ENCODE data around the gene SEL1L2. TPM values are rescaled to one million over a fixed set of nuclear protein-coding genes. Genes with fewer than 3 reads are reported as not detected.

Gene SEL1L2
- total and polyA plus RNA-seq, 9 donors = 0.73 to 9.3 (median 3.8) TPM; not detected in 3

DNA sequence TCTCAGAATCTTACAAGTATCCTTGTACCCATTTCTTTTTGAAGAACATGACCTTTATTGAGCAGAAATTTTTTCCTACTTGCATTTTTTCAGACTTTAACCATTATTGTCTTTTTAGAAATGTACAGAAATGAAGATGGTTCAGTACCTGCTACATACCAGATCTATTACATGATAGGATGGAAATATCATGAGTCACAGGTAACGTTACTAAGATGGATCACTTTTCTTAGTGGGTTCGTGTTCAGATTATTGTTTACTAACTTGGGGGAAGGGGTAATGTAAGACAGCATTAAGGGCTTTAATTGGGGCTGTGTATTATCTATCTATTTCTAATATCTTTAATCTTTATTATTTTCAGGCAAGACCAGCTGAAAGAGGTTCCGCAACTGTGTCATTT is 173.7 kb downstream of the SEL1L2 start:
- Histone ChIP-seq H3K4me1 (ENCODE audit: insufficient read depth) (peaks cover 4% of the 10 kb centered on the region), H3K4me3 (no peak overlapping the region), H3K36me3 (no peaks in the 10 kb centered on the region), H3K27me3 (no peaks in the 10 kb centered on the region), H3K27ac (no peak overlapping the region), H3K9me3 (no peaks in the 10 kb centered on the region)
- TF ChIP-seq POLR2A (IDR thresholded peaks at IDR 0.05) (no peak), EP300 (IDR thresholded peaks at IDR 0.05) (no peak)
- TF ChIP-seq, protein P1, sequence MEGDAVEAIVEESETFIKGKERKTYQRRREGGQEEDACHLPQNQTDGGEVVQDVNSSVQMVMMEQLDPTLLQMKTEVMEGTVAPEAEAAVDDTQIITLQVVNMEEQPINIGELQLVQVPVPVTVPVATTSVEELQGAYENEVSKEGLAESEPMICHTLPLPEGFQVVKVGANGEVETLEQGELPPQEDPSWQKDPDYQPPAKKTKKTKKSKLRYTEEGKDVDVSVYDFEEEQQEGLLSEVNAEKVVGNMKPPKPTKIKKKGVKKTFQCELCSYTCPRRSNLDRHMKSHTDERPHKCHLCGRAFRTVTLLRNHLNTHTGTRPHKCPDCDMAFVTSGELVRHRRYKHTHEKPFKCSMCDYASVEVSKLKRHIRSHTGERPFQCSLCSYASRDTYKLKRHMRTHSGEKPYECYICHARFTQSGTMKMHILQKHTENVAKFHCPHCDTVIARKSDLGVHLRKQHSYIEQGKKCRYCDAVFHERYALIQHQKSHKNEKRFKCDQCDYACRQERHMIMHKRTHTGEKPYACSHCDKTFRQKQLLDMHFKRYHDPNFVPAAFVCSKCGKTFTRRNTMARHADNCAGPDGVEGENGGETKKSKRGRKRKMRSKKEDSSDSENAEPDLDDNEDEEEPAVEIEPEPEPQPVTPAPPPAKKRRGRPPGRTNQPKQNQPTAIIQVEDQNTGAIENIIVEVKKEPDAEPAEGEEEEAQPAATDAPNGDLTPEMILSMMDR (IDR thresholded peaks at IDR 0.05) = no peak
- 80 to 90% (median 82%) methylated on average over 3 of the region's 3 CpGs for WGBS, 3 donors
- intact Hi-C loops (cut with DNase I) = no loop called here
- no peak for DNase-seq

DNA sequence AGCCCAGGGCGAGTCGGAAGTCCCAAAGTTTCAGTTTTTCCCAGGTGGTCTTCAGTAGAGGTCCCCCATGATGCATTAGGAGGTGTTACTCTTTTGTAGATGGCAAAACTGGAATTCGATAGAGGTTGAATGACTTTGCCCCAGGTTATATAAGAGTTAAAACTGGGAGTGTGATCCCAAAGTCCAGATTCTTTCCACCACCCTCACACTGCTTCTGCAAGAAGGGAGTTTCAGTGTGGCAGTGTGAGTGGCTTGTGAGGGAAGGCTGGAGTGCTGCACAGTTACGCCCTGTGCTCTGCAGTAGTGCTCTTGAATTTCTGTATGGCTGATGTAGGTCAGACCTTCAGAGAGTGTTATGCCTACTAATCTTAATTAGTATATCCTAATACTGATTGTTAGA is 175.7 kb downstream of the SEL1L2 start:
- TF ChIP-seq POLR2A (IDR thresholded peaks at IDR 0.05) = no peak
- TF ChIP-seq, protein P1 (IDR thresholded peaks at IDR 0.05) = no peak
- TF ChIP-seq EP300 (IDR thresholded peaks at IDR 0.05) = no peak
- no peak overlapping the region for H3K27ac ChIP-seq
- peaks cover 1% of the 10 kb centered on the region for H3K4me1 ChIP-seq (ENCODE audit: insufficient read depth)
- H3K4me3 ChIP-seq = no peak overlapping the region
- intact Hi-C loops (cut with DNase I) = no loop called here
- no peaks in the 10 kb centered on the region for H3K27me3 ChIP-seq
- no peaks in the 10 kb centered on the region for H3K36me3 ChIP-seq
- WGBS, 3 donors = 58 to 66% (median 60%) methylated on average over 4 of the region's 4 CpGs
- H3K9me3 ChIP-seq = no peaks in the 10 kb centered on the region
- no peak for DNase-seq

DNA sequence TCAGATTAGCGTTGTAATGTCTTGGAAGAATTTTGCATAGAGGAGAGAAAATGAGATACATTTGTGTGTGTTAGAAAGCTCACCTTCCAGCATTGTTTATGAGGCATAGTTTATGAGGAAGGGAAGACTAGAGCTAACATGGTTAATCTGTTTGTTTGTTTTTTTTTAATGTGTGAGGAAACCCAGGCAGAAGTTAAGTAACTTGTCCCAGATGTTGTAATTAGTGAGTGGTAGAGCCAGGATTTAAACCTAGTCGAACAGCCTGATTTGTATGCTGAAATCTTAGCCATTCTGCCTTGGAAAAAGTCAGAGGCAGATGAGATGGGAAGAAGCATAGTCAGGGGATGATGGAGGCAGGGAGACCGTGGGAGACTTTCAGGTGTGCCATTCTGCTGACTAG is 176.5 kb downstream of the SEL1L2 start:
- TF ChIP-seq POLR2A (IDR thresholded peaks at IDR 0.05) = no peak
- TF ChIP-seq, protein P1 (IDR thresholded peaks at IDR 0.05) = no peak
- TF ChIP-seq EP300 (IDR thresholded peaks at IDR 0.05) = no peak
- H3K4me3 ChIP-seq = no peak overlapping the region
- intact Hi-C loops (cut with DNase I) = no loop called here
- no peak for DNase-seq
- H3K27me3 ChIP-seq = no peaks in the 10 kb centered on the region
- no peaks in the 10 kb centered on the region for H3K36me3 ChIP-seq
- H3K9me3 ChIP-seq = no peaks in the 10 kb centered on the region
- peaks cover 1% of the 10 kb centered on the region for H3K4me1 ChIP-seq (ENCODE audit: insufficient read depth)
- 37 to 58% (median 42%) methylated on average over 3 of the region's 3 CpGs for WGBS, 3 donors
- no peak overlapping the region for H3K27ac ChIP-seq

DNA sequence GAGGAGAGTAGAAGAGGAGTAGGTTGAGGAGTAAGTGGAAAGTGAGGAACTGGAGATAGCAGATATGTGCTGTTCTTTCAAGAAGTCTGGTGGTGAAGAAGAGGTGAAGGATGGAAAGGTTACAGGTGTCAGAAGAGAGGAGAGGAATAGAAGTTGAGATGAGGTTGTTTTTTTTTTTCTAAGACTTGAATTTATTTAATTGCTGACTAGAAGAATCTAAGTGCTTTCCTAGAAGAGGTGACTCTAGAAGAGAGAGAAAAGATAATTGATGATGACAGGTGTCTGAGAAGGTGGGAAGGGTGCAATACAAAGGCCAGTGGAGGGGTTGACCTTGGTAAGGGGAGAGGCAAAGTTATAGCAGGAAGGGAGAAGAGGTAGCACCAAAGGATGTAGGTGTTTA is 180.0 kb downstream of the SEL1L2 start:
- no peak for DNase-seq
- H3K36me3 ChIP-seq = no peaks in the 10 kb centered on the region
- H3K27ac ChIP-seq = no peak overlapping the region
- intact Hi-C loops (cut with DNase I) = no loop called here
- no peaks in the 10 kb centered on the region for H3K4me1 ChIP-seq (ENCODE audit: insufficient read depth)
- no peak for TF ChIP-seq POLR2A (IDR thresholded peaks at IDR 0.05)
- no peak for TF ChIP-seq EP300 (IDR thresholded peaks at IDR 0.05)
- TF ChIP-seq, protein P1 (IDR thresholded peaks at IDR 0.05) = no peak
- no peaks in the 10 kb centered on the region for H3K9me3 ChIP-seq
- no peak overlapping the region for H3K4me3 ChIP-seq
- H3K27me3 ChIP-seq = no peaks in the 10 kb centered on the region

DNA sequence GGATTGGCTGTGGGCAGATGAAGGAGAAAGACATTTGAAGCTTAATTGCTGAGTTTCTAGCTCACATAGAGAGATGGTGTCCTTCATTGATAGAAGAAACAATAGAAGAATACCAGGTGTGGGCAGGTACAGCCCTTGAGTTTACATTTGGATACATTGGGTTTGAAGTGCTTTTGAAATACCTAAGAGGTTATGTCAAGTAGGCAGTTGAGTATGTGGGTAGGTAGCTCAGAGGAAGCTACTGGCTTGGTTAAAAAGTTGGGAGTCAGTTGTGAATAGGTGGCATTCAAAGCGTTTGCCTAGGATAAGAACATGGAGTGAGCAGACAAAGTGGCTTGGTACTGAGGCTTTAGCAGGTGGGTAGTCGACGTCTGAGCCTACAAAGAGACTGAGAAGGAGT is 180.6 kb downstream of the SEL1L2 start:
- TF ChIP-seq, protein P1 (IDR thresholded peaks at IDR 0.05) = no peak
- TF ChIP-seq EP300 (IDR thresholded peaks at IDR 0.05) (no peak), POLR2A (IDR thresholded peaks at IDR 0.05) (no peak)
- H3K27me3 ChIP-seq = no peaks in the 10 kb centered on the region
- no peaks in the 10 kb centered on the region for H3K9me3 ChIP-seq
- 92 to 98% (median 95%) methylated on average over 3 of the region's 3 CpGs for WGBS, 3 donors
- H3K36me3 ChIP-seq = no peaks in the 10 kb centered on the region
- intact Hi-C loops (cut with DNase I) = no loop called here
- DNase-seq = no peak
- H3K27ac ChIP-seq = no peak overlapping the region
- no peaks in the 10 kb centered on the region for H3K4me1 ChIP-seq (ENCODE audit: insufficient read depth)
- no peak overlapping the region for H3K4me3 ChIP-seq

Data from ovary (tissue), 9 donors.